HepG2 (cell line): ENCODE results near the gene YIPF3.

Experiments
- CAMTA2 ChIP-seq: sonication (generic); formaldehyde crosslinking; IDR thresholded peaks from 2 replicates; pipeline ENCODE4 v1.4.0; 2020; ENCODE audit warnings: mild to moderate bottlenecking, missing genetic modification reagents, borderline replicate concordance
- CTCF ChIP-seq: sonication (generic); formaldehyde crosslinking; IDR thresholded peaks from 2 replicates; pipeline ENCODE4 v1.5.0; 2020; ENCODE audit warnings: mild to moderate bottlenecking, missing genetic modification reagents, moderate library complexity
- GTF2F1 ChIP-seq: fragments of 150-350 bp; IDR thresholded peaks from 2 replicates; pipeline ENCODE4 v1.6.1; 2014; ENCODE audit warnings: low read length
- MLX ChIP-seq: IDR thresholded peaks from 2 replicates; pipeline ENCODE4 v1.6.1; 2016
- POLR2A ChIP-seq, 2 experiments: IDR thresholded peaks; 2 replicates each; pipeline ENCODE4 v1.6.1; 2011; ENCODE audit warnings: low read depth in 2 of 2, low read length in 2 of 2, mild to moderate bottlenecking in 1 of 2, moderate library complexity in 1 of 2; ENCODE audit not compliant: insufficient read depth in 1 of 2
- SMAD1 ChIP-seq: sonication (generic); formaldehyde crosslinking; IDR thresholded peaks from 2 replicates; pipeline ENCODE4 v1.4.0; 2020; ENCODE audit warnings: missing genetic modification reagents, low read depth, mild to moderate bottlenecking, borderline replicate concordance
- TGIF2 ChIP-seq: IDR thresholded peaks from 2 replicates; pipeline ENCODE4 v1.6.1; 2016; ENCODE audit warnings: control low read depth, missing compliant biosample characterization
- ZBTB1 ChIP-seq: sonication (generic); formaldehyde crosslinking; IDR thresholded peaks from 2 replicates; pipeline ENCODE4 v1.4.0; 2020; ENCODE audit warnings: missing genetic modification reagents, borderline replicate concordance
- ZBTB37 ChIP-seq: sonication (generic); formaldehyde crosslinking; IDR thresholded peaks from 2 replicates; pipeline ENCODE4 v1.4.0; 2020; ENCODE audit warnings: mild to moderate bottlenecking, missing genetic modification reagents
- ZC3H4 ChIP-seq: sonication (generic); formaldehyde crosslinking; IDR thresholded peaks from 2 replicates; pipeline ENCODE4 v1.4.0; 2020; ENCODE audit warnings: missing genetic modification reagents, borderline replicate concordance
- ZNF20 ChIP-seq: sonication (generic); formaldehyde crosslinking; IDR thresholded peaks from 2 replicates; pipeline ENCODE4 v1.4.0; 2020; ENCODE audit warnings: mild to moderate bottlenecking, moderate library complexity, missing genetic modification reagents
- ZNF784 ChIP-seq: sonication (generic); formaldehyde crosslinking; IDR thresholded peaks from 2 replicates; pipeline ENCODE4 v1.5.1; 2020; ENCODE audit warnings: missing genetic modification reagents, mild to moderate bottlenecking, borderline replicate concordance
- ZSCAN30 ChIP-seq: sonication (generic); formaldehyde crosslinking; IDR thresholded peaks from 2 replicates; pipeline ENCODE4 v1.5.0; 2020; ENCODE audit warnings: mild to moderate bottlenecking, missing genetic modification reagents
- ZZZ3 ChIP-seq: sonication (generic); formaldehyde crosslinking; IDR thresholded peaks from 2 replicates; pipeline ENCODE4 v1.4.0; 2020; ENCODE audit warnings: missing genetic modification reagents, mild to moderate bottlenecking, borderline replicate concordance

- no peak for TF ChIP-seq CTCF (CRISPR knock-in tag)
- no peak for TF ChIP-seq GTF2F1
- TF ChIP-seq ZZZ3 (CRISPR knock-in tag): no peak
- TF ChIP-seq TGIF2 (CRISPR knock-in tag): no peak
- TF ChIP-seq CAMTA2: no peak
- TF ChIP-seq POLR2A (IDR thresholded peaks at IDR 0.05; ENCODE audit: insufficient read depth in 1 of 2, low read depth in 2 of 2, low read length in 2 of 2): no peak
- TF ChIP-seq ZC3H4 (CRISPR knock-in tag): no peak
- no peak for TF ChIP-seq ZSCAN30 (CRISPR knock-in tag)
- no peak for TF ChIP-seq SMAD1 (CRISPR knock-in tag)
- no peak for TF ChIP-seq ZNF20
- TF ChIP-seq ZBTB37 (CRISPR knock-in tag): no peak
- TF ChIP-seq ZBTB1 (CRISPR knock-in tag): no peak
- TF ChIP-seq MLX (CRISPR knock-in tag): no peak
- no peak; the same call in 1 of the 2 replicates for TF ChIP-seq ZNF784 (CRISPR knock-in tag)
Measured at GRCh38 chr6:43476746-43477145, 40.0 kb downstream of the YIPF3 start.
